MM.1S (cell line): ENCODE results near the gene TRIM52.

Experiments
- CTCF ChIP-seq: fragments of 300-600 bp; sonication (generic); IDR thresholded peaks from 2 replicates; pipeline ENCODE4 v1.5.1; 2016; ENCODE audit warnings: antibody characterized with exemption, low read length, mixed read lengths
- EZH2 ChIP-seq: fragments of 300-600 bp; sonication (generic); optimal IDR thresholded peaks from 2 replicates; pipeline ENCODE3; 2017; ENCODE audit warnings: low read depth, mild to moderate bottlenecking, antibody characterized with exemption, low read length, mixed read lengths
- EZH2phosphoT487 ChIP-seq: fragments of 300-600 bp; sonication (generic); IDR thresholded peaks from 2 replicates; pipeline ENCODE4 v1.6.1; 2018; ENCODE audit warnings: antibody characterized with exemption, low read length

- TF ChIP-seq CTCF (no peak), EZH2 (no peak), EZH2phosphoT487 (no peak)
These were observed 44.6 kb downstream of the TRIM52 start for GRCh38 chr5:181215997-181216989.
